GM21515 (cell line): Measurements from ENCODE around the gene C11orf24.
A peak's percentile ranks its signal among the peaks of the same experiment; 100 is the strongest.
"Not testable (repeated sequence)": the region's sequence is repeated elsewhere in the genome, so short reads cannot be mapped to it uniquely, and the experiment has no call there.

Experiments
- ATAC-seq: cut with Tn5 transposase; IDR thresholded peaks from one replicate; pipeline ENCODE4 v1.9.1; 2021; ENCODE audit not compliant: unreplicated experiment

C11orf24 gene

DNA sequence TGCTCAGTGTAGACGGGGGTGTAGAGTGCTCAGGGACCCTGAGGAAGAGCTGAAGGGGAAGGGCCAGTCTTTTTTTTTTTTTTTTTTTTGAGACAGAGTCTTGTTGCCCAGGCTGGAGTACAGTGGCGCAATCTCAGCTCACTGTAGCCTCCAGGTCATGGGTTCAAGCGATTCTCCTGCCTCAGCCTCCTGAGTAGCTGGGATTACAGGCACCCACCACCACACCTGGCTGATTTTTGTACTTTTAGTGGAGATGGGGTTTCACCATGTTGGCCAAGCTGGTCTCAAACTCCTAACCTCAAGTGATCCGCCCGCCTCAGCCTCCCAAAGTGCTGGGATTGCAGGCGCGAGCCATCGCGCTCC lies 27.7 kb upstream of the C11orf24 start:
- not testable (repeated sequence) for ATAC-seq

DNA sequence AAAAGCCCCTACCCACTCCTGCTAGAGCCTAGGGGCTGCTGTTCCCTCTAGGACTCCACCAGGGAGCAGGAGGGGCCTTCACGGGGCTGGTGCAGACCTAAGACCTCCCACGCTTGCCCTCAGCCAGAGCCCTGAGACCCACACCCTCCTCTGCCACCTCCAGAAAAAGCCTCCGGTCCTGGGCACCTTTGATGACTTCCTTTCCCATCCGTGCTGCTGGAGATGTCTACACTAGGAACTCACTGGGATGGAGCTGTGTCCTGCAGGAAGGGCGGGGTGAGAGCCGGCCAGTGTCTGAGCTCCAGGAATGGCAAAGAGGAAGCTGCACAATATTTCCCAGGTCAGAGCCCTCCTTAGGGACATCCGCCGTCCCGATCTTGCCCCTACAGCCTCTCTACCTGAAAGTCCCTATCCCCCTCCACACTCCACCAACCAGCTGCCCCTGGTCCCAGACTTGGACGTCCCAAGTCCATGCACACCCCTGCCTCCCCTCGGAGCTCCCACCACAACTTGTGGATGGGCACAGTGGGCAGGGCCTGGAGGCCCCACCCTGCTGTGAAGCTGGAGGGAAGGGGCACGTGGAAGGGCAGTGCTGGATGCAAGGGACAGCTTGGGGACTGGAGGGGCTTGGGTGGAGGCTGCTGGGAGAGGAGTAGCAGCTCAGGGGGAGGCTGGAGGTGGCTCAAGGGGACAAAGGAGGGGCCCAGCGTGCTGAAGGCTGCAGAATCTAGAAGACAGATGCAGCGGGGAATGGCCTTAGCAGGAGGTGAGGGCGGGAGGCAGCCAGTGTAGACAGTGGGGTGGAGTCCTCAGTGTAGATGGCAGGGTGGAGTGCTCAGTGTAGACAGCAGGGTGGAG lies 27.1 kb upstream of the C11orf24 start:
- ATAC-seq: no peak

DNA sequence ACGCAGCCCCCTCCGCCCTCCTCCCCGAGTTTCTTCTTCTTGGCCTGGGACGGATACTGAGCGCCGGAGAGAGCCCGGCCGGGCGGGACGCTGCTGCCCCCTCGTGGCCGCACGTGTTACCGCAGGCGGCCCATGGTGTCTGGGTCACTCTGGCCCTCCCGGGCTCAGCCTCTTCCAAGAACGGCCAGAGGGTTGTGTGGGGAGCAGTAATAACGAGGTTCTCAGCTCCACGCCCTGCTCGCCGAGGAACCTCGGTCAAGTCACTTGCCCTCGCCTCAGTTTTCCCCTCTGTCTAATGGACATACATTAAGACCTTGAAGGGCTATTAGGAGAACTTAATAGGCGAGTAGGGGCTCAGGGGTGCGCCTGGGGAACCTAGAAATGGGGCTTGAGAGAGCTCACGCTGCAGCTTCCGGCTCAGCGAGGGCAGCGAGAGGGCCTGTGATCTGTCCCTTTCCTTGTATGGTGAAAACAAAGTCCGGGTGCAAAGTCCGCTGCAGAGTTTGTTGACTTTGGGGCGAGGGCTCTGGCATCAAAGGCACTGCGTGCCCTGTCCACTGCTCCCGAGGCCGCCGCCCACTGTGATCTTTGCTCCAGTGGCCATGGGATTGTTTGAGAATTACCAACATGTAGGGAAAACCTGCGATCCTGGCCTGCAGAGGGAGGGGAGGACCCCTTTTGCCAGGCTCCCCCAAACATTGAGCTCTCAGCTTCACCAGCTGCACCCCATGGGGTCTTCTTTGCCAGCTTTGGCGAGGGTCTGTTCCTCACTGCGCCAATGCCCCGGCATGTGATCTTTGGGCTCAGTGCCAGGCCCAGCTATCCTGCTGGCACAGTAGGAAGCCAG lies 26.3 kb upstream of the C11orf24 start:
- no peak for ATAC-seq

DNA sequence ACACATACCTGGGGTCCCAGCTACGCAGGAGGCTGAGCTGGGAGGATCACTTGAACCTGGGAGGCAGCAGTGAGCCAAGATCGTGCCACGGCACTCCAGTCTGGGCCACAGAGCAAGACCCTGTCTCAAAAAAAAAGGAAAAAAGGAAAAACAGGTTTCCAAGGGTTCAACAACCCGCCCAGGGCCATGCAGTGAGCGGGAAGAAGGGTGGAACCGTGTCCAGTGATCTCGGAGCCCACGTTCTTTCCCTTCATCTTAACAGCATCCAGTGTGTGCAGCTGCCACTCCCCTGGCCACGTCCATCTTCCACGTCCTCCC lies 25.7 kb upstream of the C11orf24 start:
- ATAC-seq: no peak

- ATAC-seq: no peak
These were observed 25.2 kb upstream of the C11orf24 start for GRCh38 chr11:68297052-68297378.

- no peak for ATAC-seq
These were observed 24.7 kb upstream of the C11orf24 start for GRCh38 chr11:68296344-68297051.

- no peak for ATAC-seq
These were observed 24.2 kb upstream of the C11orf24 start for GRCh38 chr11:68295940-68296339.

DNA sequence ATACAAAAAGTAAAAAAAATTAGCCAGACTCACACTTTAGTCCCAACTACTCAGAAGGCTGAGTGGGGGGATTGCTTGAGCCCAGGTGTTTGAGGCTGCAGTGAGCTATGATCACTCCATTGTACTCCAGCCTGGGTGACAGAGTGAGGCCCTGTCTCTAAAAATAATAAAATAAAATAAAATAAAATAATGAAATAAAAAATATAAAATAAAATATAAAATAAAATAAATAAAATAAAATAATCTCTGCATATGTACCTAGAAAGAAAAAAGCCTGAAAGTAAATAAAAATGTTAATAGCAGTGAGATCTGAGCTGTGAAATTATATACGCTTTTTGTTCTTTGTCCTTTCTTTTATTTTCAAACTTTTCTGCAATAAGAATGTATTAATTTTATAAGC lies 23.5 kb upstream of the C11orf24 start:
- no peak for ATAC-seq

- no peak for ATAC-seq
These were observed 21.9 kb upstream of the C11orf24 start for GRCh38 chr11:68293708-68294107.

- ATAC-seq: no peak
These were observed 17.7 kb upstream of the C11orf24 start for GRCh38 chr11:68289456-68289855.

DNA sequence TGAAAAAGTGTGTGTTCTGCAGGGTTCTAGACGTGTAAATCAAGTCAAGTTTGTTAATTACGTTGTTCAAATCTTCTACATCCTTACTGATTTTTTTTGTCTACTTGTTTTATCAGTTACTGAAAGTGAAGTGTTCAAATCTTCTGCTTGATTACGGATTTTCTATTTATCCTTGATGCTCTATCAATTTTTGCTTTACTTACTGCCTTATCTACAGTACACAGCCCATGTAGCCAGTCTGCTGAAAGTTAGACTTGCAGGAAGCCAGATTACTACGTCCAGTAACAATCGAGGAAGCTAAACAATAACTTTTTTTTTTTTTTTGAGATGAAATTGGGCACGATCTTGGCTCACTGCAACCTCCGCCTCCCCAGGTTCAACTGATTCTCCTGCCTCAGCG lies 15.6 kb upstream of the C11orf24 start:
- no peak for ATAC-seq

DNA sequence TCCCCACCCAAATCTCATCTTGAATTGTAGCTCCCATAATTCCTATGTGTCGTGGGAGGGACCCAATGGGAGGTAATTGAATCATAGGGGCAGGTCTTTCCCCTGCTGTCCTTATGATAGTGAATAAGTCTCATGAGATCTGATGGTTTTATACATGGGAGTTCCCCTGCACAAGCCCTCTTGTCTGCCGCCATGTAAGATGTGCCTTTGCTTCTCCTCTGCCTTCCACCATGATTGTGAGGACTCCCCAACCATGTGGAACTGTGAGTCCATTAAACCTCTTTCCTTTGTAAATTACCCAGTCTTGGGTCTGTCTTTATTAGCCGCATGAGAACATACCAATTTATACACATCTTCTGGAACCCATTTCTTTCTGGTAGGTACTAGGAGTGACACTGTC lies 12.8 kb upstream of the C11orf24 start:
- not testable (repeated sequence) for ATAC-seq

DNA sequence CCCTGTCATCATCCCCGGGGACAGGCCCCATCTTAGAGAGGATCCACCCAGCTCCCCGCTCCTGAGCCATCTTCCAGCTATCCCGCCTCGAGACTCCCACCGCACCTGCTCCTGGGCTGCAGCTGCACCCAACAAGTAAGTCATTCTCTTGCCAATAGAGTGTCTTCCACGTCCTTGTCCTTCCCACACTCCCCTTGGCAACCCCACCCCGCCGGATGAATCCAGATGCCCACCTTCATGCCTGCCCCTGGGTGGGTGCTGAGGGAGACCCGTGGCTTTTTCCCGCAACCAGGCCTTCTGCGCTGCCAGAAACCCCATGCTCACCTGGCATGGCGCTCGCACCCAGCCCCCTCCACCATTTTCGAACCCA lies 11.1 kb upstream of the C11orf24 start:
- ATAC-seq: no peak

DNA sequence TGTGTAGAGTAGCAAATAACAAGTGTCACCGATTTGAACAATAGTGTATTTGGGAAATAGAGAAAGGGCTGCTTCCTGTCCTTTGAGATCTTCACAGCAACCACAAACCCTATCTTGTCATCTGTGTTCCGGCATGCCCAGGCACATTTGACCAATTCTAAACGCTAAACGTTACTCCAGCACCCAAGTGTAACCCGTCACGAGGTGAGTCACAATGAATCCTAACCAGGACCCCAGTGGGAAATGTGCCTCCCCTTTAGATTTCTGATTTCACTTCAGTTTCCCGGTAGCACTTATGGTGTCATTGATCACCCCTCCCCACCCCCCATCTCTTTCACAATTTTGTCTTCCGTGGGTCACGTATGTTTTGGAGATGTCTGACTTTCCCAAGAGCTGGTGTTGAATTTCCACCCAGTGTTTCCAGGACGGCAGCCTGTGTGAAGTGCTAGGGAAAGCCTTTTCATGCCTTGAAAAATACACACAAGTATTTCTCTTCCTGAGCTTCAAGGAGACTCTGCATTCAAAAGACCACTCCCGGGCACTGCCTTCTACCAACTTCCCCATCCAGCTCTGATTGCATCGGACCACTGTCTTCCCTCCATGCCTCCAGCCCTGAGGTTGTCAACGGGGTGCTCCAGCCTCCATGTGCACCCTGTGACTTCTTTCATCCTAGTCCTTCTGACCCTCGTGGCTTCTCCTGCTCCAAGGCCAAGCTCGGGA lies 10.5 kb upstream of the C11orf24 start:
- peak; percentile 51 for ATAC-seq

- no peak for ATAC-seq
These were observed 7.9 kb upstream of the C11orf24 start for GRCh38 chr11:68279676-68280075.

DNA sequence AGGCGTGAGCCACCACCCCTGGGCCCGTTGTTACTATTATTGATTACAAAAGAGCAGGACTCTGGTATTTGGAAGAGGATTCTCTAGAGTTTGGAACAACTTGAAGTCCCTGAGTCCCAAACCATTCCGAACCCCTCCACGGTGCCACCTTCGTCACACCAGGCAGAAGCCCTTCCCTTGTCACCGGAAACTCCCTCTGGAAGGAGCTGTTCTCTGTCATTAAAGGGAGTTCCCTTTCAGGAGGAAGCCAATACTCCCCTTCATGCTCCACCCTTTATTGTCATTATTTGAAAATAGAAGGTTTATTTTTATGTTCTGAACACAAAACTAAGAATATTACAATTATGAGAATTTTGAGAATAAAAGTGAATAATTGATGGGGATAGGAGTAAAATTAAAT lies 5.1 kb upstream of the C11orf24 start:
- ATAC-seq: no peak

- no peak for ATAC-seq
These were observed 4.1 kb upstream of the C11orf24 start for GRCh38 chr11:68275721-68276507.

GRCh38 chr11:68274306-68274705 lies 2.5 kb upstream of the C11orf24 start:
- ATAC-seq: no peak

GRCh38 chr11:68273026-68273738 lies 1.4 kb upstream of the C11orf24 start:
- ATAC-seq: no peak
